Measurements from ENCODE around the gene NLGN1. TPM values are rescaled to one million over a fixed set of nuclear protein-coding genes. Genes with fewer than 3 reads are reported as not detected.

The NLGN1 gene
- total RNA-seq, 3 donors from 2014 or later (not counting 1 experiment from before 2014, with no cell fraction given), result not detected

DNA sequence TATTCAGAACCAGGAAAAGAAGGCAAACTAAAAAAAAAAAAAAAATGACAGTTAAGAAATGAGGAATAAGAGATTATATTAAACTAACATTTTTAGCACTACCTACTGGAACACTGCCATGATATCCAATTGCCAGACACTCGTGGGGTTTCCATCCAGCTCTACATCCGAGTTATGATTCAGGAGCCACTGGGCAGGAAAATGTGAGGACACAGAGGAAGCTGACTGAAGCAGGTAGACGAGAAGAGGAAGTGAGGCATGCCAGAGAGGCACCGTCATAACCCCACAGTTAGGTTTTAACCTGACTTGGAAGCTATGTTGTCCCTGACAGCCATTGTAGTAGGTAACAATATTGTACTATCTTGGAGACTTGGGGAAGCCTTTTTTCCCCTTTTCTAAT is 495.0 kb downstream of the NLGN1 start:
- intact Hi-C loops (cut with micrococcal nuclease), result no loop called here
- no peaks in the 10 kb centered on the region for H3K27me3 ChIP-seq (ENCODE audit: control insufficient read depth, insufficient read depth, low read length)
- Mint-ChIP-seq H3K27ac (no peak overlapping the region), H3K4me3 (no peak overlapping the region), H3K27me3 (ENCODE audit: low read depth in 2 of 2) (no peaks in the 10 kb centered on the region), H3K4me1 (no peaks in the 10 kb centered on the region), H3K9me3 (peaks cover 11 to 16% of the 10 kb centered on the region in 2 donors), H3K36me3 (no peaks in the 10 kb centered on the region)
- H3K27ac ChIP-seq (ENCODE audit: low read length), result no peak overlapping the region
- H3K4me3 ChIP-seq (ENCODE audit: low read length), result no peak overlapping the region
- H3K9me3 ChIP-seq (ENCODE audit: control insufficient read depth, insufficient read depth, low read length), result no peaks in the 10 kb centered on the region
- no peaks in the 10 kb centered on the region for H3K36me3 ChIP-seq (ENCODE audit: control insufficient read depth, insufficient read depth, low read length)
- 42% methylated on average over 4 of the region's 4 CpGs for WGBS (ENCODE audit: insufficient coverage)
- DNase-seq (no peak), ATAC-seq (no peak)
- H3K4me1 ChIP-seq (ENCODE audit: control insufficient read depth, insufficient read depth, low read length), result no peaks in the 10 kb centered on the region
- no peak for TF ChIP-seq CTCF (IDR thresholded peaks at IDR 0.05)

GRCh38 chr3:173893066-173893465 is 495.5 kb downstream of the NLGN1 start:
- no peak overlapping the region for H3K4me3 Mint-ChIP-seq
- no peak for TF ChIP-seq CTCF (IDR thresholded peaks at IDR 0.05)
- intact Hi-C loops (cut with micrococcal nuclease), result no loop called here
- H3K4me1 Mint-ChIP-seq, result no peaks in the 10 kb centered on the region
- Histone ChIP-seq H3K4me3 (ENCODE audit: low read length) (no peak overlapping the region), H3K36me3 (ENCODE audit: control insufficient read depth, insufficient read depth, low read length) (no peaks in the 10 kb centered on the region), H3K9me3 (ENCODE audit: control insufficient read depth, insufficient read depth, low read length) (no peaks in the 10 kb centered on the region), H3K27me3 (ENCODE audit: control insufficient read depth, insufficient read depth, low read length) (no peaks in the 10 kb centered on the region), H3K27ac (ENCODE audit: low read length) (no peak overlapping the region), H3K4me1 (ENCODE audit: control insufficient read depth, insufficient read depth, low read length) (no peaks in the 10 kb centered on the region)
- no peak for ATAC-seq
- H3K9me3 Mint-ChIP-seq, result peaks cover 11 to 16% of the 10 kb centered on the region in 2 donors
- WGBS (ENCODE audit: insufficient coverage), result 100% methylated on average over 2 of the region's 4 CpGs
- H3K36me3 Mint-ChIP-seq, result no peaks in the 10 kb centered on the region
- no peak overlapping the region for H3K27ac Mint-ChIP-seq
- no peaks in the 10 kb centered on the region for H3K27me3 Mint-ChIP-seq (ENCODE audit: low read depth in 2 of 2)
- DNase-seq, result no peak

DNA sequence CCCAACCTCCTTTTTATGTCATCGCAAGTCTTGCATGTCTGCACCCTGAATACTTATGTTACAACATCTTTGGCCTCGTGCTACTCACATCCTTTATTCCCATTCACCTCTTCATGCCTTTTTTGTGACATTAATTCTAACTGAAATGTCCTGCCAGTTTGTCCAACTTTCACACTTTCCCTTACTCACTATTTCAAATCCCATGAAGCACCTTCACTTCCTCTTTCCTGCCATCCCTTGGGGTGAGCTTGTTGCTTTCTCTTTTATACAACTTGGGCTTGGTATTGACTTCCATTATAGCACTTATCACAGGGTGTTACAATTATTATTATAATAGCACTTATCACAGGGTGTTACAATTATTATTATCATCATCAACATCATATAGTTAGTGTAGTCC is 496.3 kb downstream of the NLGN1 start:
- no peaks in the 10 kb centered on the region for H3K27me3 Mint-ChIP-seq (ENCODE audit: low read depth in 2 of 2)
- TF ChIP-seq CTCF (IDR thresholded peaks at IDR 0.05), result no peak
- WGBS (ENCODE audit: insufficient coverage), result 83% methylated on average over 2 of the region's 2 CpGs

GRCh38 chr3:173897631-173898030 is 500.1 kb downstream of the NLGN1 start:
- no peak for TF ChIP-seq CTCF (IDR thresholded peaks at IDR 0.05)
- H3K27ac Mint-ChIP-seq, result no peak overlapping the region
- no peaks in the 10 kb centered on the region for H3K4me1 ChIP-seq (ENCODE audit: control insufficient read depth, insufficient read depth, low read length)
- no peak overlapping the region for H3K27ac ChIP-seq (ENCODE audit: low read length)
- H3K36me3 ChIP-seq (ENCODE audit: control insufficient read depth, insufficient read depth, low read length), result no peaks in the 10 kb centered on the region
- intact Hi-C loops (cut with micrococcal nuclease), result no loop called here
- no peaks in the 10 kb centered on the region for H3K4me1 Mint-ChIP-seq
- H3K27me3 ChIP-seq (ENCODE audit: control insufficient read depth, insufficient read depth, low read length), result no peaks in the 10 kb centered on the region
- no peak overlapping the region for H3K4me3 Mint-ChIP-seq
- H3K4me3 ChIP-seq (ENCODE audit: low read length), result no peak overlapping the region
- H3K36me3 Mint-ChIP-seq, result no peaks in the 10 kb centered on the region
- H3K9me3 ChIP-seq (ENCODE audit: control insufficient read depth, insufficient read depth, low read length), result no peaks in the 10 kb centered on the region
- no peak for ATAC-seq
- H3K9me3 Mint-ChIP-seq, result peaks cover 11% of the 10 kb centered on the region in 2 donors
- no peak for DNase-seq
- H3K27me3 Mint-ChIP-seq (ENCODE audit: low read depth in 2 of 2), result no peaks in the 10 kb centered on the region

More for the DNA sequence above, 496.3 kb downstream of the NLGN1 start:
- no peak overlapping the region for H3K4me3 Mint-ChIP-seq
- Histone ChIP-seq H3K36me3 (ENCODE audit: control insufficient read depth, insufficient read depth, low read length) (no peaks in the 10 kb centered on the region), H3K27me3 (ENCODE audit: control insufficient read depth, insufficient read depth, low read length) (no peaks in the 10 kb centered on the region), H3K9me3 (ENCODE audit: control insufficient read depth, insufficient read depth, low read length) (no peaks in the 10 kb centered on the region), H3K27ac (ENCODE audit: low read length) (no peak overlapping the region), H3K4me3 (ENCODE audit: low read length) (no peak overlapping the region), H3K4me1 (ENCODE audit: control insufficient read depth, insufficient read depth, low read length) (no peaks in the 10 kb centered on the region)
- no peaks in the 10 kb centered on the region for H3K36me3 Mint-ChIP-seq
- no peak for ATAC-seq
- H3K4me1 Mint-ChIP-seq, result no peaks in the 10 kb centered on the region
- H3K9me3 Mint-ChIP-seq, result peaks cover 11 to 16% of the 10 kb centered on the region in 2 donors
- no peak overlapping the region for H3K27ac Mint-ChIP-seq
- no peak for DNase-seq
- intact Hi-C loops (cut with micrococcal nuclease), result no loop called here
